ENCODE measurements around the gene ROCK1. TPM values are rescaled to one million over a fixed set of nuclear protein-coding genes. Genes with fewer than 3 reads are reported as not detected.
A peak's percentile ranks its signal among the peaks of the same experiment; 100 is the strongest.
"Not testable (repeated sequence)": the region's sequence is repeated elsewhere in the genome, so short reads cannot be mapped to it uniquely, and the experiment has no call there.

The ROCK1 gene
- total RNA-seq, 1 donor from 2014 or later, result 31.3 TPM

DNA sequence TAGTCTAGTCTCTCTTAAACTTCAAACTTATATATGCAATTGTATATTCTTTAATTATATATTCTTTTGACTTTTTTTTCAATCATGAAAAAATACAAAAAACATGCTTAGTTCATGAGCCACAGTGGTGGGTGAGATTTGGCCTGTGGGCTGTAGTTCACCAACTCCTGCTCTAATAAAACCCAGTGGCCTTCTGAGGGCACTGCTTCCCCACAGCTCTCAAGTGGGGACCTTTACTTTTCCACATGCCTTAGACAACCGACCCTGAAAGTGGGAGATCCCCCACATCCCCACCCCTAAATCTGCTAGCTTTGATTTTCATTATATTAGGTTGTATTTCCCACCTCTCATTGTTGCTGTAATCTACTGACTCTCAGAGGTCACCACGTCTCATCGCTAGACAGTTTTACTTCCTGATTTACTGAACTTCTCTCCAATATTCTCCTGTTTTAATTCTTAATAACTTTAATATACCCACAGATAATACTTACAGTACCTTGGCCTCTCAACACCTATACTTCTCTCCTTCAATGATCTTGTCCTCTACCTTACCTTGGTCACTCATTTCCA lies 57.3 kb downstream of the ROCK1 start:
- no peak for DNase-seq (ENCODE audit: low read depth in 2 of 2)

GRCh38 chr18:21053127-21053526 lies 58.5 kb downstream of the ROCK1 start:
- peak in 1 of 2 donors; percentile 22 for DNase-seq (ENCODE audit: low read depth in 2 of 2)

DNA sequence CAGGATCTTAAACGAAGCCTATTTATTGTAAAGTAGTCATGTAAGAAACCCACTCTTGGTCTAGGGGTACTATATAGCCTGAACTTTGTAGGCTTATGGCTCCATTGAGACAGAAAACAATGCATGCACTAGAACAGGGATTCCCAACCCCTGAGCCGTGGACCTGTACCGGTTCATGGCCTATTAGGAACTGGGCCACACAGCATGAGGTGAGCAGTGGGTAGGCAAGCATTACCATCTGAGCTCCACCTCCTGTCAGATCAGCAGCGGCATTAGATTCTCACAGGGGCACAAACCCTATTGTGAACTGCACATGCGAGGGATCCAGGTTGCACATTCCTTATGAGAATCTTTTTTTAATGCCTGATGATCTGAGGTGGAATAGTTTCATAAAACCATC lies 59.2 kb downstream of the ROCK1 start:
- DNase-seq (ENCODE audit: low read depth in 2 of 2), result no peak

DNA sequence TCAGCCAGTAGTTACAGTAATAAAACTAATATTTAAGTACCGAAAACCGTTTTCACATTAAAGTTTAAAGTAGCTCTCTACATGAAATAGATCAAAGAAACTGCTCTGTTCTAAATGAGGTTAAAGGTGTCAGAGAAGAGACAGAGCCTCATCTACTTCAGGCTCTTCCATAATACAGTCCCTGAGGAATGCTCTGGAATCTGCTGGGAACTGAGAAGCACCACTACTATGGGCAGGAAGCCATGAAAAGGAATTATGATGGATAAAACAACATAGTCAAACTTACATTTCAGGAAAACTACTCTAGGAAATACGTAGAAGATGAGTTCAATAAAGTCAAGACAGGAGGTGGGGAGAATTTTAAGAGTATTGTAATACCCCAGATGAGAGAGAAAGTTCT lies 60.0 kb downstream of the ROCK1 start:
- no peak for DNase-seq (ENCODE audit: low read depth in 2 of 2)

DNA sequence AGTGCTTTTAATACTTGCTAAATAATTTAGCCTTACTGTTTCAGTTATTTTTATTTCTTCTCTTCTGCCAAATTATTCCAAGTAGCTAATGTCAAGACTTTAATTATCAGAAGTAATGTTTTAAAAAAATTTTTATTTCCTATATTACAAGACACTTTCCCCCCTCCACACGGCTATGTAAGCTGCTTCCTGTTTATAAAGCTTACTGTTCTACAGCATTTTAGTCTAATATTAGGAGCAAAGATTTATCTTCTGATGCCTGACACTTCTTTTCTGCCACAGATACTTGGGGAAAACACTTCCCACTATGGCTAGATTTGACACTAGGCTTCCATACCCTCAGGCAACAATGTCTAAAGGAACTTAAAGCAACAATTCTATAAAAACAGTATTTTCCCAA lies 62.3 kb downstream of the ROCK1 start:
- peak; percentile 30 to 73 for DNase-seq (ENCODE audit: low read depth in 2 of 2)

- peak in 1 of 2 donors; percentile 29 for DNase-seq (ENCODE audit: low read depth in 2 of 2)
Measured at GRCh38 chr18:21047126-21047525, 64.5 kb downstream of the ROCK1 start.

- no peak for DNase-seq (ENCODE audit: low read depth in 2 of 2)
Measured at GRCh38 chr18:21040466-21040865, 71.1 kb downstream of the ROCK1 start.

GRCh38 chr18:21038201-21038600 lies 73.4 kb downstream of the ROCK1 start:
- DNase-seq (ENCODE audit: low read depth in 2 of 2), result no peak

DNA sequence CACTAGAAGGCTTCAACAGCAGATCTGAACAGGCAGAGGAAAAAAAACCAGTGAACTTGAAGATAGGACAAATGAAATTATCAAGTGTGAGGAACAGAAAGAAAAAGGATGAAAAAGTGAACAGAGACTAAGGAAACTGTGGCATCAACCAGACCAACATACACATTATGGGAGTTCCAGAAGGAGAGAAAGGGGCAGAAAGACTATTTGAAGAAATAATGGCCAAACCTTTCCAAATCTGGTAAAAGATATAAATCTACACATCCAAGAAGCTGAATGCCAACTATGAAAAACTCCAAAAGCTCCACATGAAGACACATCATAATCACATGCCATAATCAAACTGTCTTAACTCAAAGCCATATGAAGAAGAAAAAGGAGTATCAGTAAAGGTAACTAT lies 79.8 kb downstream of the ROCK1 start:
- no peak for DNase-seq (ENCODE audit: low read depth in 2 of 2)

DNA sequence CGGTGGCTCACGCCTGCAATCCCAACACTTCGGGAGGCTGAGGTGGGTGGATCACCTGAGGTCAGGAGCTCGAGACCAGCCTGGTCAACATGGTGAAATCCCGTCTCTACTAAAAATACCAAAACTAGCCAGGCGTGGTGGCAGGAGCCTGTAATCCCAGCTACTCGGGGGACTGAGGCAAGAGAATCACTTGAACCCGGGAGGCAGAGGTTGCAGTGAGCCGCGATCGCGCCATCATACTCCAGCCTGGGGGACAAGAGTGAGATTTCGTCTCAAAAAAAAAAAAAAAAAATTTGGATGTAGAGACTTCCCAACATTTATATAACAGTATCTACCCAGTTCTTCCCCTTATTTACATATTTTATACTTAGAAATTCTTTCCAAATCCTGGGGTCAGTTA lies 93.4 kb downstream of the ROCK1 start:
- DNase-seq (ENCODE audit: low read depth in 2 of 2), result not testable (repeated sequence)

- DNase-seq (ENCODE audit: low read depth in 2 of 2), result no peak
Measured at GRCh38 chr18:21012308-21012707, 99.3 kb downstream of the ROCK1 start.

GRCh38 chr18:21004726-21005125 lies 106.9 kb downstream of the ROCK1 start:
- peak in 1 of 2 donors; percentile 74 for DNase-seq (ENCODE audit: low read depth in 2 of 2)

GRCh38 chr18:21000667-21001066 lies 110.9 kb downstream of the ROCK1 start:
- no peak for DNase-seq (ENCODE audit: low read depth in 2 of 2)

DNA sequence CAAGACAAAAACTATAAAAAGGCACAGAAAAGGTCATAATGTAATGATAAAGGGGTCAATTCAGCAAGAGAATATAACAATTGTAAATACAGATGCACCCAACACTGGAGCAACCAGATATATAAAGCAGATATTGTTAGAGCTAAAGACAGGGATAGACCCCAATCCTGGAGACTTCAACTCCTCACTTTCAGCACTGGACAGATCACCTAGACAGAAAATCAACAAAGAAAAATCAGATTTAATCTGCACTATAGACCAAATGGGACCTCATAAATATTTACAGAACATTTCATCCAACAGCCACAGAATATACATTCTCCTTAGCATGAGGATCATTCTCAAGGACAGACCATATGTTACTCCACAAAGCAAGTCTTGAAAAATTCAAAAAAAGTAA lies 114.2 kb downstream of the ROCK1 start:
- no peak for DNase-seq (ENCODE audit: low read depth in 2 of 2)

DNA sequence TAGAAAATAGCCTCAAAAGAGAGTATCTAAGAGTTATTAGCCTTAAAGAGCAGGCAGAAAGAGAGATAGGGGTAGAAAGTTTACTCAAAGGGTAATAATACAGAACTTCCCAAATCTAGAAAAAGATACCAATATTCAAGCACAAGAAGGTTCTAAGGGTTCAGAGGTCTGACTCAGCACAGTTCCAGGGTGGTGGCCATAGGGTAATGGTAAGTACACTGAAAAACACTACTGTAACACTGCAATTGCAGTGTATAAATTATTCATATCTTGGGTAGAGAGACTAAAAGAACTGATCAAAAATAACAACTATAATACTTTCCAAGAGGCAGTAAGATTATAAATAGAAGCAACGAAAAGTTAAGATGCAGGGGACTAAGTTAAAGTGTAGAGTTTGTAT lies 115.2 kb downstream of the ROCK1 start:
- no peak for DNase-seq (ENCODE audit: low read depth in 2 of 2)

GRCh38 chr18:20988726-20989125 lies 122.9 kb downstream of the ROCK1 start:
- no peak for DNase-seq (ENCODE audit: low read depth in 2 of 2)

- no peak for DNase-seq (ENCODE audit: low read depth in 2 of 2)
Measured at GRCh38 chr18:20975077-20975476, 136.5 kb downstream of the ROCK1 start.

DNA sequence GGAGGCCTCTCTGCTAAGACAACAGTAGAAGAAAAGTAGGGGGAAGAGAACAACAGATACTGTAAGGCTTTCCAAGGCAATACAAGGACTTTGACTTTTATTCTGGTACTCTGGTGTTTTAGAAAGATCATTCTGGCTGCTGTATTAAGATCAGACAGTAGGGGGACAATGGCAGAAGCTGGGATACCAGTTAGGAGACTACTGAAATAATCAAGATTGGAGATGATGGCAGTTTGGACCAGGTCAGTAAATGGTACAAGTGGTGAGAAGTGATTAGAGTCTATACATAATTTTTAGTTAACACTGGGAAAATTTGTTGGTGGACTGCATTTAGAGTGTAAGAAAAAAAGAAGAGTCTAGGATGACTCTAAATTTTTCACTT lies 139.7 kb downstream of the ROCK1 start:
- peak; percentile 47 to 53 for DNase-seq (ENCODE audit: low read depth in 2 of 2)

GRCh38 chr18:20966795-20967194 lies 144.8 kb downstream of the ROCK1 start:
- no peak for DNase-seq (ENCODE audit: low read depth in 2 of 2)

- DNase-seq (ENCODE audit: low read depth in 2 of 2), result no peak
Measured at GRCh38 chr18:20963027-20963426, 148.6 kb downstream of the ROCK1 start.

- DNase-seq (ENCODE audit: low read depth in 2 of 2), result no peak
Measured at GRCh38 chr18:20960735-20961134, 150.9 kb downstream of the ROCK1 start.

- not testable (repeated sequence) for DNase-seq (ENCODE audit: low read depth in 2 of 2)
Measured at GRCh38 chr18:20950827-20951226, 160.8 kb downstream of the ROCK1 start.

Measured in lung microvascular endothelial cell (primary cell).